HG02840 (cell line): ENCODE measurements around the gene KCND2.
A peak's percentile ranks its signal among the peaks of the same experiment; 100 is the strongest.

Experiments
- ATAC-seq: cut with Tn5 transposase; IDR thresholded peaks from one replicate; pipeline ENCODE4 v1.9.1; 2021; ENCODE audit warnings: mild to moderate bottlenecking, moderate library complexity, moderate number of reproducible peaks; ENCODE audit not compliant: unreplicated experiment, low FRiP score

KCND2 gene

DNA sequence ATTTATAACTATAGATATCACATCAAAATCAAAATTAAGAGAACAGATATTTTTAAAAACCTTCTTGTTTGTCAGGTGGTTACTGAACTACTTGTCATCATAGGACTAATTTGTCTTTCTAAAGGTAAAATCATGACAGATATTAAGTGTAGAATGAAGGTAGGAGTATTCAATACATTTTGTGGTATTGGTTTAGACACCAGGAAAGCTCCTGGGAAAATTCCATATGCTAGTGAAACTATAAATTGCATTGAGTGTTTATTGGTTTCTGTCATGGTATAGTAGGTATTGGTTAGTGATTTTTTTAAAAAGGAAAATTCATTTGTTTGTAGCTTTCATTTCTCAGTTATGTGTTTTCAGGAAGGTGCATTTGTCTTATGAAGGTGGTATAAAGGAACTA lies 132.7 kb downstream of the KCND2 start:
- no peak for ATAC-seq

DNA sequence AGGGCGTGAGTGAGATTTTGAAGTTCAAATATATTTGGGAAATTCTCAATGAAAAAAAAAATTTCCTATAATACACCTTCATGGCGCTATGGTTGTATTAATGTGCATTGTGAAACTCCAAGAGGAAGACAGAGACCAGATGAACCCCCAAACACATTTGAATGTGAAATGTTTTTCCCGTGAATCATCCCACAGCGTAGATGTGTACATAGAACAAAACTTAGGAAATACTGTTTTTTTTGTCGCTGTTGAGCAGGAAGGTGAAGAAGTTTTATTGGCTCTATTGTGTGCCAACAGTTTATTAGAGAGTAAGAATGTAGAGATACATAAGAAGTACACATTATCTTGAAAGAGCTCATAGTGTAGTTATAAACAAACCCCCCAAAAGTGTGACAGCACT lies 134.0 kb downstream of the KCND2 start:
- ATAC-seq, result no peak

DNA sequence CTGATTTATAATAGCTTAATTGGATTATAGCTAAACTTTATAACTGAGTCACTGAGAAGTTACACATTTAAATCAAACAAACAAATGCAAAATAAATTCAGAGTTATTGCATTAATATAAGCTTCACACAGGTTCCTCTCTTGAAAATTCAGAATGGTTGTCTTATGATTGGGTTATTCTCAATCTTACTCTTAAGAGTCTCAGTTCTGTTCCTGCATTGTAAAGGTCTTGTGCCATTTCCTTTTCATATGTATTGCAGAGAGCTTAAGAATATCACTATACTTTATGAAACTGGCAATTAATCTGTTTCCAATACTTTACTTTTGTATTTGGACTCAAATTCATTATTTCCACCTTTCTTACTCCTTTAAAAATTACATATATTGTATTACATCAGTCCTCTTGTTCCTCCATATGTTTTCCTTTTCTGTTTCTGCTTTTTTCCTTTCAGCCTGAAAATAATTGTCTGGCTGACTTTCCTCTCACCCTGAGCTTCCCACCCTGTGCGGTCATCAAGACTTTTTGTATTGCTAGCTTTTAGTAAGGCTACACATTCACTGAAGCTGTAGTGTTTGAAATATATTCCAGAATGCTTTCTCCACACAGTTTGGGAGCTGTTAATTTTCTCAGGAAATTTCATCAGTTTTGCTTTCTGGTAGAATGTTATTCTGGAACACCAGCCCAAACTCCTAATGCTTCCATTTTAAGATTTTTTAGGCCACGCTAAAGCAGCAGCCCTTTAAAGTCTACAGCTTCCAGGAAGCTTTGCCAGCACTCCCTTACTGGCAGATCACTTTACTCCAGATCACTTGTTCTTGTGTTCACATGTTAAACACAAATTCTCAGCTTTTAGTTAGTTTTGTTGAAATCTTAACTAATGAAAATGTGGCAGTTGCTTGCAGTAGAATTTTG lies 139.4 kb downstream of the KCND2 start:
- ATAC-seq, result peak; percentile 77

DNA sequence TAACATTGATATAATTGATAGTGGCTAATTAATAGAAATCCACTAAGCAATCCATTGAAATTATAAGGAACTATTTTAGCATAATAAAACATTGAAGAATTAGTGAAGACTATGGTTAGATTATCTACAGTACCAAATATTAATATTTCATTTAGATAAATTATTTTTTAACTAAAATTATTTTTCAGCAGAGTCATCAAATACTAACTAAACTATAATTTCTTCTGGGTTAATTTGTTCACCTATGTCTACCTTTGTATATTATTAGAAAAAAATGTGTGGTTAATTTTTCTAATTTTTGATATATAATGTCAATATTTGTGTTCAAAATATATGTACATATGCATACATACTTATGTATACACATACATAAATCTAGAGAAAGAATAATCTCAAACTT lies 140.2 kb downstream of the KCND2 start:
- no peak for ATAC-seq

DNA sequence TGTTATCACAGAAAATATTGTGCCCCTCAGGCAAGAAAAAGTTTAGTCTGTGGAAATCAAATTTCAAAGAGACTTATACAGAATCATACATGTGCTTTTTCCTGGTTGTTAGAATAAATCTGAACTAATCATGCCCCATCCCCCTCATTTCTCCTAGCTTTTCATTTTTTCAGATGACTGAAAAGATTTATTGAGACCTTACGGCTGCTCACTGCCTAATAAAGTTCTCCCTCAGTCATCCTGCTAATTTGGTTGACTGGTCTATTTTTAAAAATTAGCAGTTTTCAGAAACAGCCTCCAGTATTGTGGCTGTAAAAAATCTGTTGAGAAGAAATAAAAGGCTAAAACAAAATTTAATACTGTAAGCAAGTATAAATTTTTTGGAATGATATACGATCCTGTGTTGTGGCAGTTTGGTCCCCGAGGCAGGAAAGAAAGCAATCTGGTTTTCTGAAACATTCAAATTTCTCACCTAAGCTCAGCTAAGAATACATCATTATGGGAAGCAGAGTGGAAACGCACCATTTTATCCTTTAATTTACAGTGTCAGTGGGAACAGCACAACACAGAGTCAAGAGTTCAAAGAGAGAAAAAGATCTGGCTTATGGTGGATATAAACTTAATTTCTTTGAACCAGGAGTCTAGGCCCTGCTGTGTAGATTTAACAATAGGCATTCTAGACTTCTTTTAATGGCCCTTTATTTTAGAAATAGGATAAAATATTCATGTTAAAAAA lies 144.4 kb downstream of the KCND2 start:
- no peak for ATAC-seq

DNA sequence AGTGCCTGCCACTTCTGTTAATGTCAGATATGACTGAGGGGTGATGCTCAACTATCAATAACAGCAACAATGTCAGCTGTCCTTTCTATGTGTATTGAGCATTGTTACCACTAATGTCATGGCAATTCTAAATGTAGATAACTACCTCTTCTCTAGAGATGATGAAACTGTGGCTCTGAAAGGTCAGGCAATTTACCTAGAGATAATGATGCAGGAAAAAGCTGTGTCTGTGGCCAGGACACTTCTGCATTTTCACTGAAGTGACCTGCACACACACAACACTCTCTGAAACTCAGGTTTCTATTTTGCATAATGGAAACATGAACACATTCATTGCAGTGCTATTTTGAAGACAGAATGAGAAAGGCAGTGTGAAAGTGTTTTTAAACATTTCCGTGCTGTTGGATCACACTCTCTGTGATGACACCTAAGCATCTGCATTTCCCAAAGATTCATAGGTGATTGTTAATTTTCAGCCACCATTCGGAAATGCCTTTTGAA lies 148.2 kb downstream of the KCND2 start:
- ATAC-seq, result peak; percentile 93

DNA sequence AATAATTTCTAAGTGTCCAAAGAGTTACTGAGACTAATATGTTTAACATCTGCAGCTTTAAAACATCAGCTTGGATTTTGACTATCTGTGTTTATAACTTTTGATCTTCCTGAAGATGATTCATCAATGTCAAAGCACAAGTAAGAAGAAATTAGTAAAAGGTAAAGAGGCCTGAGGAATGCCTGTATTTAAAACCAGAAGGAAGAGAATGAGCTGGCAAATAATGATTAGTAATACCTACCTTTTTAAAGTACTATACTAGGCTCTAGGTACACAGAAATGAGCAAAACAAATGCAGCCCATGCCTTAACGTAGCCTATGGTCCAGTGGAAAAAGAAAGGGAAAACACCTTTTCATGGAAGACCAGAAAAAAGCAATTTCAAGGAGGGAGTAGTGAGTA lies 158.0 kb downstream of the KCND2 start:
- ATAC-seq, result peak; percentile 61

DNA sequence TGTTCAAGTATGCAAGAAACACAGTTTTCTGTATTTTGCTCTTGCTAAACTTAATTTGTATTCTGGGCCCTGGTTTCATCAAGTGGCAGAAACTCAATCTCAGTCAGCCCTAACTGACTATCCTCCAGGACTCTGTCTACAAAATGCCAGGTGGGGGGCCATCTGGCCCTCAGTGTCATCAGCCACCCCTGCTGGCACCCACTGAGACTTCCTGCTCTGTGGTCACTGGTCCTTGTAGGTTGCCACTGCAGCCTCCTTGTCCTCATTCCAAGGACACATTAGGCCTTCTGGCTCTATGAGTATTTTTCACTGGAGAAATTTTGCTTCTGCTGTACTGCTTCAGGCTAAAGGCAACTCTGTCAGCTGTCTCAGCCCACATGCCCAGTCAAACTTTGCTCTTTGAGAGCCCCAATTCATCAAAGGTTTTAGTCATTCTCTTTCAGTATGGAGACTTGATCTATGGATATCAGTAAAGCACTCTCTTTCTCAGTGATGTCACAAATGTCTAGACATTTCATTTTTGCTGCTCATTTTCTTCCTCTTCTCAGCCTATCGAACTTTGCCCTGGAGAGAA lies 163.6 kb downstream of the KCND2 start:
- no peak for ATAC-seq

DNA sequence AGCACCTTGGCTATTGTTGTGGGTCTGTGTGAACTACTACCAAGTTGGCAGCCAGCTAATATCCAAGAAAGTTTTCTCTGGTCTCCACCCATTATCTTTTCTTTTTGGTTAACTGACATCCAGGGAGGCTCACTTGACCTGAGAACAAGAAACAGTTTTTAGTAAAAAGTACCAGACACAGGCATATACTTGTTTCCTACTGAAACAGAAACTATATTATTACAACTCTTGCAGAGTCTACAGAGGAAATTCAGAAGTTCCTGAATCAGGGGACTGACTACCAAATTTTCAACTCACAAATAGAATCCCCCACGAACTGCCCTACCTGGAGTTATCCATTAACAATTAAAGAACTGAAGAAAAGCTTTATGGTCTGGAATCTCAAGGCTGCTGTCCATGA lies 168.9 kb downstream of the KCND2 start:
- peak; percentile 71 for ATAC-seq

DNA sequence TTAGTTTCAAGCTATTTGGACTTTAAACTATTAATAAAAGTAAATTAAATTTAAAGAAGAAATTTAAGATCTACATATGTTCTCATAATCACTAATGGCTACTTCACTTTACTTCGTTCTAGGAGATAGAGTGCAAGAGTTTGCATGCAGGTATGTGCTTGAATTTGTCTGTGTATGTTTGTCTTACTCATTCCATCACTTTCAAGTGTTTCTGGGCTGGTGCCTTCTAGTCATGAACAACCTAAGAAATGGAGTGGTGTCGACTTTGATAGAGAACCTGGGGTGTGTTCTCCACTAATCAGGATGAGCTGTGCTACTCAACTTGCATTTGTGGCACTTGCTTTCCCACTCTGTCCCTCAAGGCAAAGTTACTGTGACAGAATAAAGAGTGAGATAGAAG lies 169.9 kb downstream of the KCND2 start:
- peak; percentile 46 for ATAC-seq

DNA sequence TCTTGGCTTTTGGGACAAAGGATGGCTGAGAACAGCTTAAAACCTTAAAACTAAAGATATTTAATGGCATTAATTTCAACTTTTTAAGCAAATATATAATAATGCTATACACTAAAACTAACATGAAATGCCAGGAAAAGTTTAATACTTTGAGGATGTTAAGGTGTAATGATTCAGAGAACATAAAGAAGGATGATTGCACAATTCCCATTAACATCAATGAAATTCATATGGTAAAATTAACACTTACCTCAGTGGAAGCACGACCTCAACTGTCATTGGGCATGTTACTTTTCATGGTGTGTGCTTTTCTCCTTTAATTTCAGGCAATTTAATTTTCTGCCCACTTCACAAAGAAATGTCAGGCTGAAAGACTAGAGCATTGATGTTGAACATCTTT lies 171.7 kb downstream of the KCND2 start:
- no peak for ATAC-seq

DNA sequence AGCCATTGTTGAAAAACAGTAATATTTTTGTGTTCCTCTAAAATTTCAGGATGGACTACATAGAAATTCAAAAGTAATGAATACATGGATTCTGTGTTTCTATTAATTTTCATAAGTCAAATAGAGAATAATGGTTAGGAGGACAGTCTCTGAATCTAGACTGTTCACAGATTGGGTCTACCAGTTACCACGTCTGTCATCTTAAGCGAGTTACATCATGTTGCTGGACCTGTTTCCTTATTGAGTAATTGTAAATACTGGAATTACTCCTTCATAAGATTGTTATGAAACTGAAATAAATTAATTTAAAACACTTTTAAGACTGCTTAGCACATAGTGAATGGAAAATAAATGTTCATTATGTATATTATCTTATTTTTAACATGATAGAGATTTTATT lies 172.3 kb downstream of the KCND2 start:
- no peak for ATAC-seq

DNA sequence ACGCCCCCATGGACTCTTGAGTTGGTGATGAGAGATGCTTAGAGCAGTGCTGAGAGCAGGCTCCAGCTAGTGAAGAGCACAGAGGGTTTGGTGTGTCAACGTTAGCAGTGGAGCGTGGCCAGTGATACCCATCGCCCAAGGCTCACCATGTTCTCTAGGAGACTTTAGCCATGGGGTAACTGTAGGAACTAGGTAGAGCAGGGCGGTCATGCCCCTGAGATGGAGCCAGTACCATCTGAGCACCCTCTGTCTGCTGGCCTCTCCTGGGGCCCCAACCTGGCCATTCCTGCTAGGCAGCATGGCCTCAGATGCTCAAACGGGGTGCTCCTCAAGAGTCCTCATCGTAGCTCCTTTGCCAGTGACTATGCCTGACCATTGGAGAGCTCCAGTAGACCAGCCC lies 179.7 kb downstream of the KCND2 start:
- ATAC-seq, result no peak

DNA sequence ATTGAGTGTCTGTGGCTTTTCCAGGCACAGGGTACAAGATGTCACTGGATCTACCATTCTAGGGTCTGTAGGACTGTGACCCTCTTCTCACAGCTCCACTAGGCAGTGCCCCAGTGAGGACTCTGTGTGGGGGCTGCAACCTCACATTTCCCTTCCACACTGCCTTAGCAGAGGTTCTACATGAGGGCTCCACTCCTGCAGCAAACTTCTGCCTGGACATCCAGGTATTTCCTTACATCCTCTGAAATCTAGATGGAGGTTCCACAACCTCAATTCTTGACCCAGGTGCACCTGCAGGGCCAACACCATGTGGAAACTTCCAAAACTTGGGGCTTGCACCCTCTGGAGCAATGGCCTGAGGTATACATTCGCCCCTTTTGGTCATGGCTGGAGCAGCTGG lies 183.7 kb downstream of the KCND2 start:
- no peak for ATAC-seq

DNA sequence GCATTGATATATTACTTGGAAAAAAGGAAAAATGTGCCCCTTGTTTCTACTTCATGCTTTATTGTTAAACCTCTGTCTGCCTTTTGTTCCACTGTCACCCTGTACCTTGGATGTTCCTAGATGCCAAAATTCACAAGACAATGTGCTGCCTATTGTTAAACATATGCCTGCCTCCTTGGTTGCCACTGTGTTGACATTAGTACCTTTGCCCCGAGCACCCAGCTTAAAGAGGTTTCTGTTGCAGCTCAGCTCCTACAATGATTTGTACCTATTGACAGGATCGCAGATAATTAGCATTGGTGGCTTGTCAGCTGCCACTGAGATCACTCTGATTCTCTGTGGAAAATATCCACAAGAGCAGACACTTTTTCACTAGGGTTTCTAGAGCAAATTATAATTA lies 188.0 kb downstream of the KCND2 start:
- ATAC-seq, result no peak

DNA sequence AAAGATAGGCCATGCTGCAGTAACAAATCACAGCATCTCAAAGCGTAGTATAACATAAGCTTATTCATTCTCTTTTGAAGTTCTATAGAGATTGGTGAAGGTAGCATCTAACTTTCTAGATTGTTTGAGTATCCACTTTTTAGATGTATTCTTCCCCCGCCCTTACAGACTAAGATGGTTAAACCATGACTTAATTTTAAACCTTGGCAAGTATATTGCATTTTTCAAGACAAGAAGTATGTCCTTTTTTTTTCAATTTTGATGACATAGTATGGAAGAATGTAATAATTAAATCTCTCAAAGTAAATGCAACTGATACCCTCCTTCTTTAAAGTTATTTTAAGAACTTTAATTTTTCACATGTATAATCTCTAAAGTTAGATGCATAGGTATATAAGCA lies 190.0 kb downstream of the KCND2 start:
- no peak for ATAC-seq

DNA sequence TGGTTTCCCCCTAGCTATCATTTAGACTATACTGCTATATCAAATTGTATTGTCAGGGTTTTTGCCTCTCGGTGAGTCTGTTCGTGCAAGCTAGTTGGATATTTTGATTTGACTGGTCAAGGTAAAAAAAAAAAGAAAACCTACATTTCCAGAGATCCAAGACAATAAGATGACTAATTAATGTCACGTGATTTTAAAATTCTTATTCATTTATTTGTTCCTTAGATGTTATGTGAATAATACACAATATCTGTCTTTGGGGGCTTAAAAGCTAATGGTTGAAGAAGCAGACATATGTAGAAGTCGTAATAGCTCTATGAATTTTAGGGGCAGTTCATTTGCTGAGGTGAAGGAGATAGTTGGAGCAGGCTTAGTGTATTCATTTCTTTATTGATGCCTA lies 191.1 kb downstream of the KCND2 start:
- ATAC-seq, result no peak

DNA sequence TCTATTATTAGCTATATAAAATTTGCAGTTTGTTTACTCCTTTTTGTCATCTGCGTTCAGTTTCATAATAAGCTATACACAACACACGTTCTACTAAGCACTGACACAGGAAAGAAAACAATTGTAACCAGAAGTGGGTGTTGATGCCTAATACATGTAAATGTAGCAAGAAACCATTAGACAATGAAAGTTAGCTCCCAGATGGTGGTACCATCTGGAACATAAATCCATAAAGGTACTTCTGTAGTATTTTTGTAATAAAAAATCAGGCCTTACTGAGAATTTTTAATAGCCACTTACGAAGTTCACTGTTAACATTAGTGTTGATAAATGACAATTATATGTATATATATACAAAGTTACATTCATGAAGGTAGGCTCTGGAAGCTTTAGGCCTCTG lies 194.7 kb downstream of the KCND2 start:
- ATAC-seq, result no peak

DNA sequence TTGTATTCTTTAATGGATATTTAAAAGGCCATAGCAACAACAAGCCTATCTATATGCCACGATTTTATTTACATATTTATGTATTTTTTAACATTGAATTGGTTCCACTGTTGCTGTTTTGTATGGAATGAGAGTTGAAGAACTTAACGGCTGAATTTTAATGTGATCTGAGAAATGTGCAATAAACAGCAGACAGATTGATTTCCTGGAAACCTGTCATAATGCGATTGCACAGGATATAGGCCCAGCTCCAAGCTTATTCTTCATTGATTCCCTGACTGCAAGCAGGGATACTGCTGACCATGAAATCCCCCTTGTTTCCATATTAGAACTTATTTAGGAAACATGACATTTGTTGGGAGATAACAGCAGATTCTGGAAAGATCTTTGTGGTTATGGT lies 195.6 kb downstream of the KCND2 start:
- no peak for ATAC-seq

DNA sequence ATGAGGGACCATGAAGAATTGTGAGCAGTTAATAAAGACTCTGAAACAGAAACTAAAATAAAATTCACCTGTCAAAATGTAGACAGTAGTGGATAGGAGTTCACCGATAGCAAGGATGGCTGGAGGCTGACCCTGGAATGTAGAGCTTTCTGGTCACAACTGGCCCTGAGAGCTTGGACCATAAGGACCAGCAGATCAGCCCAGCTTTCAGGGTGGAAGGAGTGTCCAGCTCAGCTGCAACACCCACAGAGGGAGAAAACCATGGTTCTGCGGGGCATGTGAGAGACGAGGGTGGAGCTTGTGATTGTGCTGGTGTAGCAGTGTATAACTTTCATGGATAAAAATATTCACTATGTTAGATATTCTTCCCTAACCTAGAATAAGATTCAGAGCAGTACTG lies 199.9 kb downstream of the KCND2 start:
- ATAC-seq, result no peak

DNA sequence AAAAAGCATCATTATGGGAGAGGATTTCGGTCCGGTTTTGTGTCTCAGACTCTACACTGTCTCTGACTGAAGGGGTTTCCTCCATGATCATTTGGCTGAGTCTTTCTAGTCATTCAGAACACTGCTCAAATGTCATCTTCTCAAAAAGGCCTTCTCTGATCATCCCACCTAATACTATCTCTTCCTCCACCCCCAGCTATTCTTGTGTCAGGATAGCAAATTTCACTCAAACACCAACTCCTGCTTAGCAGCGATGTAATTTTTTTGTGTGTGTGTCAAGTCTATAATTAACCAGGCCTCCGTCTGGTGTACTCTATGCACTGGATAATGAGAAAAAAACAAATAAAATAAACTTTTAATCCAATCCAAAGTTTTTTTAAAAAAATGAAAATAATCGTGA lies 200.4 kb downstream of the KCND2 start:
- no peak for ATAC-seq
